K562 (cell line): Measurements from ENCODE around the gene PARK7. TPM values are rescaled to one million over a fixed set of nuclear protein-coding genes. Genes with fewer than 3 reads are reported as not detected.

Experiments used
- MXI1 ChIP-seq: IDR thresholded peaks from 2 replicates; pipeline ENCODE4 v1.6.1; 2011; ENCODE audit warnings: low read depth, mild to moderate bottlenecking, improper control_type of control experiment, low read length
- POU5F1 ChIP-seq: fragments of 150-350 bp; IDR thresholded peaks from 2 replicates; pipeline ENCODE4 v1.6.1; 2014; ENCODE audit warnings: borderline replicate concordance, low read length, low read depth, mild to moderate bottlenecking; ENCODE audit not compliant: partially characterized antibody
- RBM14 ChIP-seq: fragments of 200-400 bp; formaldehyde crosslinking; IDR thresholded peaks from 2 replicates; pipeline ENCODE4 v1.6.1; 2018; ENCODE audit warnings: low read depth, mild to moderate bottlenecking, low read length, moderate library complexity, borderline replicate concordance; ENCODE audit not compliant: insufficient read depth
- RBM17 ChIP-seq: fragments of 200-400 bp; formaldehyde crosslinking; IDR thresholded peaks from 2 replicates; pipeline ENCODE4 v1.6.1; 2017; ENCODE audit warnings: low read depth, mild to moderate bottlenecking, low read length, borderline replicate concordance
- SNAPC5 ChIP-seq: fragments of 250-450 bp; sonication (Bioruptor Pico); IDR thresholded peaks from 2 replicates; pipeline ENCODE4 v1.8.0; 2021; ENCODE audit warnings: moderate library complexity, mild to moderate bottlenecking, inconsistent platforms
- THRB ChIP-seq: fragments of 450-650 bp; formaldehyde crosslinking; conservative IDR thresholded peaks from 2 replicates; pipeline ENCODE4 v1.4.0; 2022; ENCODE audit warnings: mild to moderate bottlenecking, missing genetic modification characterization
- U2AF1 ChIP-seq: fragments of 200-400 bp; formaldehyde crosslinking; optimal IDR thresholded peaks from 2 replicates; pipeline ENCODE3; 2017; ENCODE audit warnings: mild to moderate bottlenecking, low read depth, low read length, moderate library complexity
- ZBED1 ChIP-seq: IDR thresholded peaks from 2 replicates; pipeline ENCODE4 v1.6.1; 2014
- ZBTB9 ChIP-seq: fragments of 450-650 bp; formaldehyde crosslinking; IDR thresholded peaks from 2 replicates; pipeline ENCODE4 v1.4.0; 2020; ENCODE audit warnings: mild to moderate bottlenecking, moderate library complexity
- ZKSCAN3 ChIP-seq: fragments of 250-450 bp; sonication (Bioruptor Pico); IDR thresholded peaks from 2 replicates; pipeline ENCODE4 v1.4.0; 2020
- ZNF311 ChIP-seq: fragments of 250-450 bp; sonication (Bioruptor Pico); IDR thresholded peaks from 2 replicates; pipeline ENCODE4 v1.4.0; 2020; ENCODE audit warnings: mild to moderate bottlenecking, moderate library complexity
- ZNF79 ChIP-seq: fragments of 250-450 bp; sonication (Bioruptor Pico); IDR thresholded peaks from 2 replicates; pipeline ENCODE4 v1.4.0; 2020; ENCODE audit warnings: low read depth, mild to moderate bottlenecking, moderate library complexity
- polyA plus RNA-seq, 8 experiments: library from polyadenylated mRNA; depleted of rRNA in 4 of 8; stranded (reverse) in 5 of 8; unstranded in 3 of 8; fragments of >200 nt; fragmentation: Nextera tagmentation in 2 of 8; fragmentation: Illumina TruSeq in 1 of 8; extraction: Ambion mirVana in 2 of 8; extraction: Trizol in 1 of 8; gene quantifications; 2 replicates each; pipeline versions ENCODE4 v1.2.1 to v1.2.3, GENCODE V29; 2011 to 2014; ENCODE audit warnings: inconsistent platforms in 1 of 8, missing spikeins in 1 of 8
- total RNA-seq, 7 experiments: library from RNA; depleted of rRNA in 6 of 7; stranded (reverse); fragments of >200 nt in 6 of 7; fragmentation: Illumina TruSeq in 2 of 7; extraction: Trizol in 2 of 7; gene quantifications; 2 replicates each; pipeline versions ENCODE4 v1.2.1 to v1.2.3, GENCODE V29; 2011 to 2021; ENCODE audit warnings: low replicate concordance in 1 of 7
- TF ChIP-seq, protein P1 (sequence below): fragments of 250-450 bp; sonication (Bioruptor Pico); IDR thresholded peaks from 2 replicates; pipeline ENCODE4 v1.4.0; 2020; ENCODE audit warnings: mild to moderate bottlenecking

Gene PARK7
- total and polyA plus RNA-seq, 9 of the 15 experiments (the other 6 are each of a cell fraction or from before 2014, with no cell fraction given): 374 to 1,298 (median 484) TPM

- TF ChIP-seq, protein P1, sequence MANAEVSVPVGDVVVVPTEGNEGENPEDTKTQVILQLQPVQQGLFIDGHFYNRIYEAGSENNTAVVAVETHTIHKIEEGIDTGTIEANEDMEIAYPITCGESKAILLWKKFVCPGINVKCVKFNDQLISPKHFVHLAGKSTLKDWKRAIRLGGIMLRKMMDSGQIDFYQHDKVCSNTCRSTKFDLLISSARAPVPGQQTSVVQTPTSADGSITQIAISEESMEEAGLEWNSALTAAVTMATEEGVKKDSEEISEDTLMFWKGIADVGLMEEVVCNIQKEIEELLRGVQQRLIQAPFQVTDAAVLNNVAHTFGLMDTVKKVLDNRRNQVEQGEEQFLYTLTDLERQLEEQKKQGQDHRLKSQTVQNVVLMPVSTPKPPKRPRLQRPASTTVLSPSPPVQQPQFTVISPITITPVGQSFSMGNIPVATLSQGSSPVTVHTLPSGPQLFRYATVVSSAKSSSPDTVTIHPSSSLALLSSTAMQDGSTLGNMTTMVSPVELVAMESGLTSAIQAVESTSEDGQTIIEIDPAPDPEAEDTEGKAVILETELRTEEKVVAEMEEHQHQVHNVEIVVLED (CRISPR knock-in tag): peak; percentile 85
- TF ChIP-seq ZNF311 (CRISPR knock-in tag) (no peak), SNAPC5 (CRISPR knock-in tag) (no peak), POU5F1 (peak; percentile 69), ZNF79 (CRISPR knock-in tag) (no peak), ZBTB9 (CRISPR knock-in tag) (peak; percentile 56; the same call in 1 of the 2 replicates), RBM14 (0 out of 2 replicates have a peak, but pooled peaks have one; percentile 32), MXI1 (no peak; the same call in none of the 2 replicates), ZKSCAN3 (CRISPR knock-in tag) (no peak), U2AF1 (peak; percentile 89), RBM17 (no peak), ZBED1 (no peak), THRB (CRISPR knock-in tag) (0 out of 2 replicates have a peak, but pooled peaks have one; percentile 28)
These were observed at the start of gene PARK7 (continued) for GRCh38 chr1:7961216-7962013.
